K562 (cell line): ENCODE data around the gene PRMT7. TPM values are rescaled to one million over a fixed set of nuclear protein-coding genes. Genes with fewer than 3 reads are reported as not detected.

Source experiments
- ATAC-seq: fragments of 200-7000 bp; cut with Tn5 transposase; 3 replicates; pipeline ENCODE4 v1.9.1; 2020; ENCODE audit warnings: moderate library complexity
- BruUV-seq: library from RNA; stranded (reverse); fragments of 400-500 nt; replicated peaks from 2 replicates; lab custom pipeline; 2021; lab: Mats Ljungman, UMichigan
- CTCF ChIA-PET: fragments of 300-600 bp; formaldehyde crosslinking; extraction: SDS; loops from one replicate; lab custom pipeline; 2021; ENCODE audit warnings: low intra/inter-chr PET ratio; lab: Yijun Ruan, JAX
- POLR2A ChIA-PET: fragments of 300-600, 350-650 bp; sonication (Branson Sonifier 250); formaldehyde crosslinking; extraction: SDS; loops from one replicate; lab custom pipeline; 2021; ENCODE audit warnings: antibody characterized with exemption, inconsistent platforms; lab: Yijun Ruan, JAX
- DNase-seq, 4 experiments: peaks; one replicate each; pipeline versions ENCODE4 v3.0.0 to v3.0.0-alpha.2; 2011 to 2018; ENCODE audit warnings: low spot score in 3 of 4, mixed read lengths in 3 of 4; ENCODE audit errors: extremely low read depth in 1 of 4
- FAIRE-seq: peaks from 2 replicates; lab custom pipeline; 2011; peaks lifted over from hg19 to GRCh38; lab: Jason Lieb, UNC
- H2AFZ ChIP-seq: 2 replicates; pipeline ENCODE4 v1.6.0; 2011; ENCODE audit warnings: low read depth, low read length, control low read depth, inconsistent platforms
- H3K27ac ChIP-seq: fragments of 200-600 bp; 3 replicates; pipeline ENCODE4 v1.8.0; 2011; ENCODE audit warnings: low read depth, mild to moderate bottlenecking, control low read depth, inconsistent platforms, low read length, moderate library complexity, mixed read lengths; ENCODE audit errors: extremely low read depth
- H3K27me3 ChIP-seq, 2 experiments: fragments of 300-600 bp in 1 of 2; 2 replicates in 1 of 2; 3 replicates in 1 of 2; pipeline versions ENCODE4 v1.6.0 to v1.8.0; 2011; ENCODE audit warnings: inconsistent platforms in 2 of 2, low read length in 2 of 2, mild to moderate bottlenecking in 1 of 2, mixed read lengths in 1 of 2, moderate library complexity in 1 of 2; ENCODE audit not compliant: control insufficient read depth in 2 of 2, insufficient read depth in 2 of 2
- H3K36me3 ChIP-seq: fragments of 300-600 bp; 3 replicates; pipeline ENCODE4 v1.8.0; 2011; ENCODE audit warnings: mild to moderate bottlenecking, low read length, inconsistent platforms; ENCODE audit not compliant: control insufficient read depth, insufficient read depth
- H3K4me1 ChIP-seq, 2 experiments: fragments of 200-600 bp in 1 of 2; replicated peaks in 1 of 2; 2 replicates in 1 of 2; 3 replicates in 1 of 2; pipeline versions ENCODE4 v1.5.1 to v1.8.0; 2011; ENCODE audit warnings: inconsistent platforms in 2 of 2, low read length in 2 of 2, mild to moderate bottlenecking in 1 of 2, mixed read lengths in 1 of 2, moderate library complexity in 1 of 2; ENCODE audit not compliant: control insufficient read depth in 2 of 2, insufficient read depth in 2 of 2
- H3K4me2 ChIP-seq: 2 replicates; pipeline ENCODE4 v1.6.1; 2011; ENCODE audit warnings: low read length, control low read depth, inconsistent platforms, mixed read lengths; ENCODE audit not compliant: insufficient read depth
- H3K4me3 ChIP-seq: fragments of 200-600 bp; sonication (generic), shearing (Covaris generic); 2 replicates; pipeline ENCODE4 v1.5.1; 2016; ENCODE audit warnings: control low read depth, inconsistent platforms
- H3K79me2 ChIP-seq: fragments of 200-600 bp; 3 replicates; pipeline ENCODE4 v1.8.0; 2011; ENCODE audit warnings: low read length, inconsistent platforms; ENCODE audit not compliant: control insufficient read depth, insufficient read depth
- H3K9ac ChIP-seq, 2 experiments: 2 replicates each; pipeline versions ENCODE4 v1.6.0 to v1.6.1; 2011; ENCODE audit warnings: low read depth in 2 of 2, low read length in 2 of 2, control low read depth in 1 of 2, inconsistent platforms in 1 of 2, mild to moderate bottlenecking in 1 of 2, mixed read lengths in 1 of 2; ENCODE audit not compliant: insufficient read depth in 1 of 2
- H3K9me1 ChIP-seq: one replicate; pipeline ENCODE4 v1.6.0; 2011; ENCODE audit warnings: inconsistent platforms, mild to moderate bottlenecking, low read length, moderate library complexity; ENCODE audit not compliant: control insufficient read depth, insufficient read depth
- H3K9me3 ChIP-seq: replicated peaks from 2 replicates; pipeline ENCODE4 v1.5.1; 2011; ENCODE audit warnings: low read depth, low read length, inconsistent platforms; ENCODE audit not compliant: control insufficient read depth, insufficient read depth
- H4K20me1 ChIP-seq: replicated peaks from 2 replicates; pipeline ENCODE4 v1.6.1; 2011; ENCODE audit warnings: low read length, inconsistent platforms, mixed read lengths; ENCODE audit not compliant: control insufficient read depth, insufficient read depth
- CBX2 ChIP-seq: fragments of 200-600 bp; sonication (generic); IDR thresholded peaks from one replicate; pipeline ENCODE4 v1.6.1; 2012; ENCODE audit warnings: mild to moderate bottlenecking, low read length, inconsistent platforms; ENCODE audit not compliant: insufficient read depth, poor library complexity, severe bottlenecking
- CBX3 ChIP-seq, 2 experiments: IDR thresholded peaks; 1 replicate in 1 of 2; 2 replicates in 1 of 2; pipeline ENCODE4 v1.6.1; 2012; ENCODE audit warnings: inconsistent platforms in 2 of 2, low read length in 2 of 2, borderline replicate concordance in 1 of 2, control low read depth in 1 of 2
- CSDE1 ChIP-seq, 2 experiments: fragments of 450-650 bp; IDR thresholded peaks; 2 replicates each; pipeline ENCODE4 v1.6.1; 2016; ENCODE audit warnings: mild to moderate bottlenecking in 1 of 2
- DNMT1 ChIP-seq: fragments of 450-650 bp; IDR thresholded peaks from 2 replicates; pipeline ENCODE4 v1.6.1; 2016; ENCODE audit warnings: antibody characterized with exemption, mild to moderate bottlenecking
- MCM7 ChIP-seq, 2 experiments: fragments of 450-650 bp; IDR thresholded peaks; 2 replicates each; pipeline ENCODE4 v1.6.1; 2016 to 2018
- NR3C1 ChIP-seq: sonication (generic); formaldehyde crosslinking; IDR thresholded peaks from 2 replicates; pipeline ENCODE4 v1.8.1; 2022; ENCODE audit warnings: missing genetic modification reagents
- PHF8 ChIP-seq: fragments of 200-600 bp; sonication (generic); IDR thresholded peaks from 2 replicates; pipeline ENCODE4 v1.6.1; 2012; ENCODE audit warnings: mixed run types, mild to moderate bottlenecking, inconsistent platforms, low read length, moderate library complexity, borderline replicate concordance
- POLR2AphosphoS2 ChIP-seq: IDR thresholded peaks from 2 replicates; pipeline ENCODE4 v1.6.1; 2012; ENCODE audit warnings: low read length, improper control_type of control experiment
- SP1 ChIP-seq: sonication (generic); formaldehyde crosslinking; IDR thresholded peaks from 2 replicates; pipeline ENCODE4 v1.8.1; 2022; ENCODE audit warnings: mild to moderate bottlenecking, missing genetic modification reagents
- STAT5A ChIP-seq: IDR thresholded peaks from 2 replicates; pipeline ENCODE4 v1.6.1; 2012; ENCODE audit warnings: low read length, inconsistent platforms, borderline replicate concordance
- TSHZ1 ChIP-seq: fragments of 250-450 bp; sonication (Bioruptor Pico); IDR thresholded peaks from 2 replicates; pipeline ENCODE4 v1.4.0; 2020; ENCODE audit warnings: mild to moderate bottlenecking, moderate library complexity
- XRCC4 ChIP-seq: IDR thresholded peaks from one replicate; pipeline ENCODE4 v1.6.1; 2011; ENCODE audit not compliant: insufficient read depth, insufficient read length; ENCODE audit errors: extremely low read depth
- ZNF253 ChIP-seq: fragments of 250-450 bp; sonication (Bioruptor Pico); conservative IDR thresholded peaks from 2 replicates; pipeline ENCODE4 v1.6.1; 2021; ENCODE audit warnings: mild to moderate bottlenecking
- WGBS: fragments of 100-300 bp; shearing (Covaris generic); methylation state at CpG from one replicate; pipeline ENCODE4 v1.1.6; 2016; ENCODE audit warnings: low coverage, mixed read lengths; ENCODE audit not compliant: insufficient coverage; ENCODE audit errors: missing lambda C conversion rate; 5-methylcytosine and 5-hydroxymethylcytosine counted together
- in situ Hi-C: fragments of 300-500 bp; cut with MboI; formaldehyde crosslinking; loops from 4 replicates; pipeline ENCODE4 v1.15.0; 2018; ENCODE audit warnings: inconsistent platforms, mixed read lengths
- intact Hi-C: fragments of 100-400 bp; cut with micrococcal nuclease; formaldehyde crosslinking; loops from 2 replicates; pipeline ENCODE4 v1.14.2; 2022
- polyA plus RNA-seq, 8 experiments: library from polyadenylated mRNA; depleted of rRNA in 4 of 8; stranded (reverse) in 5 of 8; unstranded in 3 of 8; fragments of >200 nt; fragmentation: Nextera tagmentation in 2 of 8; fragmentation: Illumina TruSeq in 1 of 8; extraction: Ambion mirVana in 2 of 8; extraction: Trizol in 1 of 8; gene quantifications; 2 replicates each; pipeline versions ENCODE4 v1.2.1 to v1.2.3, GENCODE V29; 2011 to 2014; ENCODE audit warnings: inconsistent platforms in 1 of 8, missing spikeins in 1 of 8
- total RNA-seq, 7 experiments: library from RNA; depleted of rRNA in 6 of 7; stranded (reverse); fragments of >200 nt in 6 of 7; fragmentation: Illumina TruSeq in 2 of 7; extraction: Trizol in 2 of 7; gene quantifications; 2 replicates each; pipeline versions ENCODE4 v1.2.1 to v1.2.3, GENCODE V29; 2011 to 2021; ENCODE audit warnings: low replicate concordance in 1 of 7

Gene PRMT7
- total and polyA plus RNA-seq, 9 of the 15 experiments (the other 6 are each of a cell fraction or from before 2014, with no cell fraction given) = 6.4 to 88.8 (median 73.1) TPM

GRCh38 chr16:68324336-68324735, 13.5 kb downstream of the PRMT7 start:
- Histone ChIP-seq H4K20me1 (no peaks in the 10 kb centered on the region), H3K79me2 (no peaks in the 10 kb centered on the region), H3K9ac (no peak overlapping the region), H3K9me3 (no peaks in the 10 kb centered on the region), H3K9me1 (peaks cover 3% of the 10 kb centered on the region), H3K27ac (no peak overlapping the region), H3K4me3 (no peak overlapping the region), H2AFZ (no peak overlapping the region), H3K4me1 (no peaks in the 10 kb centered on the region), H3K4me2 (no peak overlapping the region), H3K36me3 (peaks cover 77% of the 10 kb centered on the region), H3K27me3 (no peaks in the 10 kb centered on the region)
- CTCF ChIA-PET = no interaction called here
- POLR2A ChIA-PET = interaction anchor here (0.6 to 0.9 kb wide), 2 partner anchors 14 to 248 kb away, joined by 3 to 5 read pairs; partner anchors contain the start of genes PRMT7 and SLC7A6OS
- ATAC-seq (no peak), FAIRE-seq (no peak), DNase-seq (no peak)
- in situ Hi-C loops = no loop called here
- BruUV-seq = no TSS peak
- WGBS = 82% methylated on average over 5 of the region's 5 CpGs
- intact Hi-C loops = no loop called here
- TF ChIP-seq STAT5A (no peak), XRCC4 (no peak), PHF8 (no peak), SP1 (CRISPR knock-in tag) (no peak), CBX2 (no peak), ZNF253 (CRISPR knock-in tag) (no peak), MCM7 (IDR thresholded peaks at IDR 0.05) (no peak), TSHZ1 (CRISPR knock-in tag) (no peak), NR3C1 (CRISPR knock-in tag) (no peak), CBX3 (IDR thresholded peaks at IDR 0.05; ENCODE audit: borderline replicate concordance in 1 of 2, low read length in 2 of 2) (no peak), POLR2AphosphoS2 (no peak), CSDE1 (IDR thresholded peaks at IDR 0.05) (no peak), DNMT1 (no peak)
